Measurements from ENCODE around the gene TSKS.

DNA sequence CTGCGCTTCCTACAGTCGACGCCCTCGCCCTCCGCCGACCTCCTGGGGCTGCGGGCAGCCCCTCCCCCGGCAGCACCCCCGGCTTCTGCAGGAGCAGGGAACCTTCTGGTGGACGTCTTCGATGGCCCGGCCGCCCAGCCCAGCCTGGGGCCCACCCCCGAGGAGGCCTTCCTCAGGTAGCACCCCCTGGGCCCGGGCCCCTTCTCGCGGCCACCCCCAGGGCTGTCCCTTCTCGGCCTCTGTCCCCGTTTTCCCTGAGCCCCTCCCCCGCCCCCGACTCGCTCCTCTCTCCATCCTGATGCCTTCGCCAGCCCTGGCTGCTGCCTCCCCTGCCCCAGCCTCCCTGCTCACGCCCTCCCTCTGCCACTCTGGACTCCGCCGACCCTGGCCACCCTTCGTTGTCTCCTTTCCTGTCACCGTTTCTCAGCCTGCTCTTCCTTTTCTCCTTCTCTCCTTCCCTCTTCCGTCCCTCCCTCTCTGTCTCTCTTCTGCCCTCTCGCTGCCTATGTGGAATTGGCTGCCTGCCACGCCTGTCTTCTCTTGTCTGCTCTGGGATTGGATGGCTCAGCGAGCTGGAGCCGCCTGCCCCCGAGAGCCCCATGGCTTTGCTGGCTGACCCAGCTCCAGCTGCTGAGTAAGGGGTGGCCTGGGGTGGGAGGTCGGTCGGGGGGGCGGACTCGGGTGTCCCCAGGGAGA lies 39.0 kb upstream of the TSKS start:
- TF ChIP-seq, protein P1, sequence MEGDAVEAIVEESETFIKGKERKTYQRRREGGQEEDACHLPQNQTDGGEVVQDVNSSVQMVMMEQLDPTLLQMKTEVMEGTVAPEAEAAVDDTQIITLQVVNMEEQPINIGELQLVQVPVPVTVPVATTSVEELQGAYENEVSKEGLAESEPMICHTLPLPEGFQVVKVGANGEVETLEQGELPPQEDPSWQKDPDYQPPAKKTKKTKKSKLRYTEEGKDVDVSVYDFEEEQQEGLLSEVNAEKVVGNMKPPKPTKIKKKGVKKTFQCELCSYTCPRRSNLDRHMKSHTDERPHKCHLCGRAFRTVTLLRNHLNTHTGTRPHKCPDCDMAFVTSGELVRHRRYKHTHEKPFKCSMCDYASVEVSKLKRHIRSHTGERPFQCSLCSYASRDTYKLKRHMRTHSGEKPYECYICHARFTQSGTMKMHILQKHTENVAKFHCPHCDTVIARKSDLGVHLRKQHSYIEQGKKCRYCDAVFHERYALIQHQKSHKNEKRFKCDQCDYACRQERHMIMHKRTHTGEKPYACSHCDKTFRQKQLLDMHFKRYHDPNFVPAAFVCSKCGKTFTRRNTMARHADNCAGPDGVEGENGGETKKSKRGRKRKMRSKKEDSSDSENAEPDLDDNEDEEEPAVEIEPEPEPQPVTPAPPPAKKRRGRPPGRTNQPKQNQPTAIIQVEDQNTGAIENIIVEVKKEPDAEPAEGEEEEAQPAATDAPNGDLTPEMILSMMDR (IDR thresholded peaks at IDR 0.05) = peak; percentile 35 to 58 (median 44)
- no peak for TF ChIP-seq EP300 (IDR thresholded peaks at IDR 0.05)
